Thoracic aorta (tissue), 2 donors: ENCODE results near the gene CMTM8. TPM values are rescaled to one million over a fixed set of nuclear protein-coding genes. Genes with fewer than 3 reads are reported as not detected.

Source experiments
- ATAC-seq: fragments of 150-250 bp; one replicate; pipeline ENCODE4 v1.8.0; 2017; ENCODE audit warnings: low read depth; ENCODE audit not compliant: insufficient number of reproducible peaks, low FRiP score
- DNase-seq: peaks from one replicate; pipeline ENCODE4 v3.0.0-alpha.2; 2020; ENCODE audit warnings: low spot score
- H3K27ac ChIP-seq, 2 donors: fragments of 200-600 bp; sonication (generic); 1 replicate in 1 of 2; 2 replicates in 1 of 2; pipeline ENCODE4 v1.5.1; 2016; ENCODE audit warnings: mild to moderate bottlenecking in 2 of 2, moderate library complexity in 2 of 2
- H3K27me3 ChIP-seq: fragments of 200-600 bp; sonication (generic); replicated peaks from 2 replicates; pipeline ENCODE4 v1.6.0; 2016; ENCODE audit warnings: mild to moderate bottlenecking; ENCODE audit not compliant: insufficient read depth
- H3K36me3 ChIP-seq: fragments of 200-600 bp; sonication (generic); one replicate; pipeline ENCODE4 v1.5.1; 2016
- H3K4me1 ChIP-seq, 2 donors: fragments of 200-600 bp; sonication (generic); 1 replicate in 1 of 2; 2 replicates in 1 of 2; pipeline versions ENCODE4 v1.5.1 to v1.6.0; 2016; ENCODE audit warnings: low read depth in 2 of 2, mild to moderate bottlenecking in 1 of 2; ENCODE audit not compliant: control insufficient read depth in 1 of 2
- H3K4me3 ChIP-seq: fragments of 200-600 bp; sonication (generic); 2 replicates; pipeline ENCODE4 v1.5.1; 2016; ENCODE audit warnings: mild to moderate bottlenecking
- H3K9me3 ChIP-seq: fragments of 200-600 bp; sonication (generic); 2 replicates; pipeline ENCODE4 v1.5.1; 2016
- CTCF ChIP-seq: fragments of 200-600 bp; sonication (generic); IDR thresholded peaks from one replicate; pipeline ENCODE4 v1.5.1; 2019; ENCODE audit warnings: antibody characterized with exemption
- total RNA-seq, 2 donors: library from RNA; depleted of rRNA; stranded (reverse); fragments of >200 nt; gene quantifications; one replicate each; pipeline versions ENCODE4 v1.1.0 to v1.2.3, GENCODE V29; 2016

The CMTM8 gene
- total RNA-seq, 2 donors from 2014 or later, result 2.8 TPM; not detected in 1

DNA sequence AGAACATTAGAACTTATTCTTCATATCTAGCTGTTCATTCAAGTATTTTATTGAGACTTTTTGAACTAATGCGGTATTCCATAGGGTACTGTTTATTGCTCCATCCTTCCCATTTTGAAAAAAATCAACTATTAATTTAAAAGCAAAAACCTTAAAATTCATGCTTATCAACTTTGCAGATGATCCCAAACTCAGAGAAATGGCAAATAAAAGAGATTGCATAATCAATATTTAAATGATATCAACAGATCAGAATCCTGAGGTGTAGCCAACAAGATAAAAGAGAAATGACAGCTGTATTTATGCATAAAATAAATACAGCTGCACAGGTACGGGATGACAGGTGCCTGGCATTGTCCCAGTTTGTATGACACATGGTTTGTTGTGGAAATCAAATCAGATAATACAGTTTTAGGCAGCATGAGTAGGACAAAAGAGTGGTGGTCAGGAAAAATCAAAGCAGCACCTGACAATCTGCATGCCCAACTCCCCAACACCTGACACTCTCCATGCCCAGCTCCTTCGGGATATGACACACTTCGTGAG lies 42.4 kb upstream of the CMTM8 start:
- H3K36me3 ChIP-seq, result no peaks in the 10 kb centered on the region
- DNase-seq (no peak), ATAC-seq (no peak)
- no peak for TF ChIP-seq CTCF
- H3K4me1 ChIP-seq, result no peaks in the 10 kb centered on the region
- no peaks in the 10 kb centered on the region for H3K9me3 ChIP-seq
- no peaks in the 10 kb centered on the region for H3K27me3 ChIP-seq
- no peak overlapping the region for H3K4me3 ChIP-seq
- H3K27ac ChIP-seq, result no peak overlapping the region

DNA sequence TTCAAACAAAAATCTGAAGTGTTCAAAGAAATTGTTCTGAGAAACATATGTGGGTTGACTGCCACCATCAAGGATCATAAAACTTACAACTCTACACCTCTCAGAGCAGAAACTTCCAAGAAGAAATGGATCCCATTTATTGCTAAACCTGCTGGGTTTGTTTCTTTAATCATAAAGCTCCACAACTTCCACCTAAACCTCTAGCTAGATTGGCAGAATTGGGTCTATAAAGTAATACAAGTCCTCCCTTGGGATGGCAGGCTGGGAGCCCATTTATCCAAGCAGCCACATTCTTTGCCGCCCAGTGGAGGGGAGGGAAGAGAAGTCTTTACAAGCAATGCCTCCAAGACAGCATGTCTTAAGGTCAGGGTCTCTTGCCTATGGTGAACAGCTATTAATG lies 40.5 kb upstream of the CMTM8 start:
- no peak for DNase-seq
- Histone ChIP-seq H3K27me3 (no peaks in the 10 kb centered on the region), H3K4me3 (no peak overlapping the region), H3K4me1 (no peaks in the 10 kb centered on the region), H3K36me3 (no peaks in the 10 kb centered on the region), H3K9me3 (no peaks in the 10 kb centered on the region), H3K27ac (no peak overlapping the region)
- no peak for ATAC-seq
- no peak for TF ChIP-seq CTCF

DNA sequence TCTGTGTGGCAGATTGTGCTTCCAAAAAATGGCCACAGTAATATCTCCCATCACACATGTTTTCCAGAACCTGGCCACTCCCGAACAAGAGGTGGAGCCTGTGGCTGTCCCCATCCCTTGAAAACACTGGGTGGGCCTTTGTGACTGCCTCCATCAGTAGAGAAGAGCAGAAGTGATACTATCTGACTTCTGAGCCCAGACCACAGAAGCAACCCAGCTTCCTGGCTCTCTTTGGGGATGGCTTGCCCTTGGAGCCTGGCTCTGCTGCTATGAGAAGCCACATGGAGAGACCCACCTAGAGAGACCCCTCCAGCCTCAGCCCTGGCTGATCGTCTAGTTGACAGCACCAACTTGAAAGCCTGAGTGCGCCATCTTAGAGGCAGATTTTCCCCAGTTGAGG lies 39.8 kb upstream of the CMTM8 start:
- H3K9me3 ChIP-seq, result no peaks in the 10 kb centered on the region
- no peak overlapping the region for H3K4me3 ChIP-seq
- TF ChIP-seq CTCF, result no peak
- H3K27ac ChIP-seq, result no peak overlapping the region
- ATAC-seq, result no peak
- H3K36me3 ChIP-seq, result no peaks in the 10 kb centered on the region
- no peak for DNase-seq
- H3K27me3 ChIP-seq, result no peaks in the 10 kb centered on the region
- H3K4me1 ChIP-seq, result no peaks in the 10 kb centered on the region

DNA sequence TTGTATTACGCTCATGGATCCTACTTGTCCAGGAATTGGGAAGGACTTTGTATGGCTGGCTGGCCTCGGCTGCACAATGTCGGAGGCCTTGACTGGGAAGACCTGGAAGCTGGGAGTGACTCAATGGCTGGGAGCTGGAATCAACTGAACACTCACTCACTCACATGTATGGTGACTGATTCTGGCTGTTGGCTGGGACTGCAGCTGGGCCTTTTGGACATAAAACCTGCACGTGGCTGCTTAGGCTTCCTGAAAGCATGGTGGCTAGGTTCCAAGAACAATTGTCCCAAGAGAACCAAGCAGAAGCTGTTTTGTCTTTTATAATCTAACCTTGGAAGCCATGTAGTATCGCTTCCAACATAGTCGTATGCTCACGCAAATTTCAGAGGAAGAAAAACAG lies 38.0 kb upstream of the CMTM8 start:
- H3K9me3 ChIP-seq, result no peaks in the 10 kb centered on the region
- H3K4me3 ChIP-seq, result no peak overlapping the region
- H3K36me3 ChIP-seq, result no peaks in the 10 kb centered on the region
- no peak for ATAC-seq
- H3K27me3 ChIP-seq, result no peaks in the 10 kb centered on the region
- no peak overlapping the region for H3K27ac ChIP-seq
- no peak for DNase-seq
- TF ChIP-seq CTCF, result no peak
- no peaks in the 10 kb centered on the region for H3K4me1 ChIP-seq

DNA sequence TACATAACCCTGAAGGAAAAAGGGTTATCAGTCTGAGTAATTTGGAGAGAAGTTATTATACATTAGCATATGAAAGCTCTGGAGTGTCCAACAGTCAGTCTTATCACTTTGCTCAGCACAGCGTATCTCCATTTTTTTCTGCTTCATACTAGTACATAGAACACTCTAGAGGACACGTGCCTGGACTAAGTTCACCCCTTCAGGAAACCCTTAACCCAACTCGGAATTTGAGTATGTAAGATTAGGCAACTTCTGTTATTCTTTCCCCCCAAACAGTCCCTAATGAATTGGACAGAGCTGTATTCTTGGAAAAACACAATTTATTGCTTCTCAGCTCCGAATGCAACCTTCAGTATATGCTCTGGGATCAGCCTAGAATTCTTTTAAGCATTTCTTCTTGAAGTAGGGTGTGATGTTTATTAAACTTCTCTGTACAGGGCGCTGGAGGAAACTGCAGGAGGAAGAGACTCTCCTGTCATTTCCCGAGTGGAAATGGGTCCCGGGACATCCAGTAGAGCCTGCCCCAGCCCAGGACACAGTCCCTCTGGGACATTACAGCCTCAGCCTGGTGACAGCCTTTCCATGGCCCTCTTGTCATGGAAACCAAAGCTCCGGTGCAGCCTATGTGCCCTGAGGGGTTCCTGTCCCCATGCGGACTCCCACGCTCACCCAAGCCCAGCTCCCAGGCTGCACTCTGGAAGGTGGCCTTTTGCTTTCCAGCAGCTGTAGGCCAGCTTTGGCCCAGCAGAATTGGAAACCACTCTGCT lies 37.3 kb upstream of the CMTM8 start:
- H3K27me3 ChIP-seq, result no peaks in the 10 kb centered on the region
- no peak for TF ChIP-seq CTCF
- H3K4me3 ChIP-seq, result no peak overlapping the region
- no peaks in the 10 kb centered on the region for H3K9me3 ChIP-seq
- no peak for DNase-seq
- H3K27ac ChIP-seq, result no peak overlapping the region
- no peaks in the 10 kb centered on the region for H3K4me1 ChIP-seq
- no peak for ATAC-seq
- no peaks in the 10 kb centered on the region for H3K36me3 ChIP-seq
